IMR-90 (cell line): ENCODE data around the gene ANAPC7. TPM values are rescaled to one million over a fixed set of nuclear protein-coding genes. Genes with fewer than 3 reads are reported as not detected.

Experiments
- ATAC-seq: fragments of 200-7000 bp; cut with Tn5 transposase; 2 replicates; pipeline ENCODE4 v1.9.1; 2020; ENCODE audit warnings: low read depth, mild to moderate bottlenecking, moderate library complexity
- BruUV-seq: library from RNA; stranded (reverse); fragments of 400-500 nt; replicated peaks from 2 replicates; lab custom pipeline; 2021; lab: Mats Ljungman, UMichigan
- CTCF ChIA-PET: fragments of 300-600 bp; formaldehyde crosslinking; extraction: SDS; loops from one replicate; lab custom pipeline; 2021; ENCODE audit warnings: antibody characterized with exemption; lab: Yijun Ruan, JAX
- POLR2A ChIA-PET: fragments of 300-600 bp; sonication (Branson Sonifier 250); formaldehyde crosslinking; loops from one replicate; lab custom pipeline; 2022; ENCODE audit warnings: antibody characterized with exemption; ENCODE audit not compliant: unreplicated experiment; lab: Charles Lee
- DNase-seq: peaks from one replicate; pipeline ENCODE4 v3.0.0; 2013
- H2AFZ ChIP-seq: replicated peaks from 2 replicates; pipeline ENCODE3; 2013; ENCODE audit warnings: low read length, mild to moderate bottlenecking; ENCODE audit not compliant: poor library complexity
- H2AK5ac ChIP-seq: 2 replicates; pipeline ENCODE4 v1.6.1; 2013; ENCODE audit warnings: low read depth, low read length, inconsistent platforms
- H2AK9ac ChIP-seq: replicated peaks from 2 replicates; pipeline ENCODE3; 2013; ENCODE audit warnings: mild to moderate bottlenecking, low read depth, low read length, moderate library complexity; ENCODE audit not compliant: poor library complexity
- H2BK120ac ChIP-seq: 2 replicates; pipeline ENCODE4 v1.6.1; 2013; ENCODE audit warnings: low read depth, low read length, inconsistent platforms
- H2BK15ac ChIP-seq: 3 replicates; pipeline ENCODE4 v1.6.1; 2013; ENCODE audit warnings: low read depth, low read length, inconsistent platforms
- H2BK20ac ChIP-seq: 2 replicates; pipeline ENCODE4 v1.6.1; 2013; ENCODE audit warnings: low read depth, mild to moderate bottlenecking, inconsistent platforms, low read length, moderate library complexity
- H2BK5ac ChIP-seq: 2 replicates; pipeline ENCODE4 v1.6.1; 2013; ENCODE audit warnings: mild to moderate bottlenecking, low read depth, low read length, inconsistent platforms; ENCODE audit not compliant: poor library complexity, severe bottlenecking
- H3K14ac ChIP-seq: replicated peaks from 2 replicates; pipeline ENCODE4 v1.6.1; 2013; ENCODE audit warnings: low read depth, low read length, inconsistent platforms
- H3K18ac ChIP-seq: 2 replicates; pipeline ENCODE4 v1.6.1; 2013; ENCODE audit warnings: low read depth, low read length, control low read depth
- H3K23ac ChIP-seq: 2 replicates; pipeline ENCODE4 v1.6.1; 2013; ENCODE audit warnings: low read depth, low read length, inconsistent platforms
- H3K27ac ChIP-seq: 2 replicates; pipeline ENCODE4 v1.5.1; 2013; ENCODE audit warnings: mild to moderate bottlenecking, control low read depth, low read length; ENCODE audit not compliant: insufficient read depth
- H3K27me3 ChIP-seq: 2 replicates; pipeline ENCODE4 v1.6.1; 2013; ENCODE audit warnings: low read length; ENCODE audit not compliant: control insufficient read depth, insufficient read depth
- H3K36me3 ChIP-seq: 2 replicates; pipeline ENCODE4 v1.6.1; 2013; ENCODE audit warnings: low read length, mixed read lengths; ENCODE audit not compliant: control insufficient read depth, insufficient read depth
- H3K4ac ChIP-seq: 2 replicates; pipeline ENCODE4 v1.6.1; 2013; ENCODE audit warnings: low read depth, low read length, inconsistent platforms
- H3K4me1 ChIP-seq: 2 replicates; pipeline ENCODE4 v1.6.1; 2013; ENCODE audit warnings: low read length, mixed read lengths; ENCODE audit not compliant: control insufficient read depth, insufficient read depth
- H3K4me2 ChIP-seq: 2 replicates; pipeline ENCODE4 v1.6.1; 2013; ENCODE audit warnings: low read depth, mild to moderate bottlenecking, control low read depth, low read length, moderate library complexity
- H3K4me3 ChIP-seq: 2 replicates; pipeline ENCODE4 v1.5.1; 2013; ENCODE audit warnings: low read depth, mild to moderate bottlenecking, control low read depth, low read length, moderate library complexity; ENCODE audit not compliant: insufficient read depth
- H3K56ac ChIP-seq: 2 replicates; pipeline ENCODE4 v1.6.1; 2013; ENCODE audit warnings: low read length, inconsistent platforms; ENCODE audit not compliant: insufficient read depth; ENCODE audit errors: extremely low read depth
- H3K79me1 ChIP-seq, 2 experiments: 2 replicates each; pipeline ENCODE4 v1.6.1; 2013; ENCODE audit warnings: low read length in 2 of 2, inconsistent platforms in 1 of 2, low read depth in 1 of 2
- H3K9ac ChIP-seq: 2 replicates; pipeline ENCODE4 v1.6.1; 2013; ENCODE audit warnings: low read depth, low read length, control low read depth
- H3K9me1 ChIP-seq: 2 replicates; pipeline ENCODE4 v1.6.1; 2013; ENCODE audit warnings: low read length, inconsistent platforms; ENCODE audit not compliant: insufficient read depth
- H3K9me3 ChIP-seq: 2 replicates; pipeline ENCODE4 v1.6.1; 2013; ENCODE audit warnings: low read length; ENCODE audit not compliant: control insufficient read depth, insufficient read depth
- H4K20me1 ChIP-seq: 2 replicates; pipeline ENCODE4 v1.6.1; 2013; ENCODE audit warnings: low read length, inconsistent platforms; ENCODE audit not compliant: insufficient read depth
- H4K5ac ChIP-seq: 2 replicates; pipeline ENCODE4 v1.6.1; 2013; ENCODE audit warnings: mild to moderate bottlenecking, low read depth, low read length, control low read depth
- H4K8ac ChIP-seq, 2 experiments: 2 replicates each; pipeline ENCODE4 v1.6.1; 2013; ENCODE audit warnings: low read depth in 2 of 2, low read length in 2 of 2, control low read depth in 1 of 2, inconsistent platforms in 1 of 2
- H4K91ac ChIP-seq: 2 replicates; pipeline ENCODE4 v1.6.1; 2013; ENCODE audit warnings: low read depth, low read length, inconsistent platforms; ENCODE audit not compliant: insufficient read depth
- BHLHE40 ChIP-seq: fragments of 150-350 bp; IDR thresholded peaks from 2 replicates; pipeline ENCODE4 v1.6.1; 2016; ENCODE audit warnings: mild to moderate bottlenecking, low read depth, low read length
- CTCF ChIP-seq: conservative IDR thresholded peaks from 2 replicates; pipeline ENCODE4 v1.5.1; 2012; ENCODE audit warnings: mild to moderate bottlenecking, low read depth, low read length, improper control_type of control experiment
- MAZ ChIP-seq: IDR thresholded peaks from 2 replicates; pipeline ENCODE4 v1.6.1; 2012; ENCODE audit warnings: low read depth, mild to moderate bottlenecking, low read length, improper control_type of control experiment, moderate library complexity, borderline replicate concordance
- RFX5 ChIP-seq: IDR thresholded peaks from 2 replicates; pipeline ENCODE4 v1.8.0; 2012; ENCODE audit warnings: low read depth, mild to moderate bottlenecking, low read length, moderate library complexity
- SMC3 ChIP-seq: fragments of 150-350 bp; IDR thresholded peaks from 2 replicates; pipeline ENCODE4 v1.6.1; 2016; ENCODE audit warnings: low read depth, mild to moderate bottlenecking, antibody characterized with exemption, low read length, moderate library complexity
- WGBS, 2 experiments: methylation state at CpG; one replicate each; pipeline versions ENCODE4 v1.1.5 to v1.1.7; 2013; ENCODE audit warnings: missing lambda C conversion rate in 2 of 2; ENCODE audit not compliant: insufficient read length in 1 of 2; ENCODE audit errors: extremely low coverage in 2 of 2; 5-methylcytosine and 5-hydroxymethylcytosine counted together
- dilution Hi-C: fragments of 300-500 bp; cut with HindIII; formaldehyde crosslinking; loops from one replicate; pipeline ENCODE4 v1.14.3; 2018; ENCODE audit warnings: low sequenced_read_pairs; ENCODE audit not compliant: unreplicated experiment
- in situ Hi-C: fragments of 300-500 bp; cut with MboI; formaldehyde crosslinking; loops from 3 replicates; pipeline ENCODE4 v1.14.3; 2019; ENCODE audit warnings: low sequenced_read_pairs, inconsistent platforms, mixed read lengths
- intact Hi-C: fragments of 100-400 bp; cut with micrococcal nuclease; formaldehyde crosslinking; loops from 2 replicates; pipeline ENCODE4 v1.10.0; 2022
- polyA plus RNA-seq, 3 experiments: library from polyadenylated mRNA; depleted of rRNA; stranded (reverse); fragments of >200 nt; gene quantifications; 2 replicates each; pipeline ENCODE4 v1.2.3, GENCODE V29; 2012; ENCODE audit warnings: low replicate concordance in 1 of 3
- total RNA-seq: library from RNA; depleted of rRNA; stranded (reverse); fragments of >200 nt; gene quantifications from 2 replicates; pipeline ENCODE4 v1.2.3, GENCODE V29; 2012

Gene ANAPC7
- total and polyA plus RNA-seq, 2 of the 4 experiments (the other 2 are of a cell fraction) = 46.4 to 57.9 TPM

DNA sequence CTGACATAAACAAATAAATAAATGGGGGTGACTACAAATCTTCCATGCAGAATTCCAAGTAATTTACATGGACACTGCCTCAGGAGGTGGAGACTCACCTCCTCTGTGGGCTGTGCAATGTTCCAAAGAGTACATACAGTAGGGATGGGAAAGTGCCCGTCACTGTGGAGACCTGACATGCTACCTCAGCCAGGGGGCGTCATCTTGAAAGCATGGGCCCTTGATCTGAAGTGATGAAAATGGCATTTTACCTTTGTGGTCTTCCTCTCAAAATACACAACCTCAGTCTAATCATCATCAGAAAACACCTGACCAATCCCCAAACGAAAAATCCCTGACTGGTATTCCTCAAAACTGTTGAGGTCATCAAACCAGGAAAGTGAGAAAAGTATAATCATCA, 48.4 kb downstream of the ANAPC7 start:
- no peak overlapping the region for H4K91ac ChIP-seq
- H2BK120ac ChIP-seq = no peak overlapping the region
- H2AK5ac ChIP-seq = no peak overlapping the region
- peaks cover 9% of the 10 kb centered on the region; the same call in 1 of the 2 replicates for H4K20me1 ChIP-seq
- no peaks in the 10 kb centered on the region for H3K9me3 ChIP-seq
- H3K4me3 ChIP-seq = no peak overlapping the region
- no peak overlapping the region for H2AK9ac ChIP-seq
- no peak overlapping the region for H3K23ac ChIP-seq
- H3K18ac ChIP-seq = no peak overlapping the region
- no peak overlapping the region for H4K5ac ChIP-seq
- H3K27ac ChIP-seq = no peak overlapping the region
- WGBS, 2 experiments = no CpG with 5 or more reads among the region's 3 CpGs
- peaks cover 10% of the 10 kb centered on the region for H3K36me3 ChIP-seq
- H2BK5ac ChIP-seq = no peak overlapping the region
- peaks cover 9% of the 10 kb centered on the region for H3K9me1 ChIP-seq
- DNase-seq = no peak
- H4K8ac ChIP-seq = no peak overlapping the region
- no peak overlapping the region for H2BK15ac ChIP-seq
- H3K4me1 ChIP-seq = no peaks in the 10 kb centered on the region
- intact Hi-C loops = no loop called here
- dilution Hi-C loops = no loop called here
- H3K4ac ChIP-seq = no peak overlapping the region
- peak; percentile 36; the same call in 1 of the 2 replicates for ATAC-seq
- no peak overlapping the region for H3K56ac ChIP-seq
- ChIA-PET POLR2A (no interaction called here), CTCF (no interaction called here)
- BruUV-seq = no TSS peak
- peaks cover 0 to 4% of the 10 kb centered on the region in 2 experiments; a peak in 1 of 4 replicates for H3K79me1 ChIP-seq
- TF ChIP-seq SMC3 = 0 out of 2 replicates have a peak, but pooled peaks have one; percentile 14
- no peak for TF ChIP-seq BHLHE40
- TF ChIP-seq MAZ = no peak
- TF ChIP-seq CTCF = peak; percentile 29; the same call in 1 of the 2 replicates
- TF ChIP-seq RFX5 = no peak
- H2BK20ac ChIP-seq = no peak overlapping the region
- no peak overlapping the region for H3K4me2 ChIP-seq
- no peak overlapping the region for H3K14ac ChIP-seq
- H3K27me3 ChIP-seq = no peaks in the 10 kb centered on the region
- no peak overlapping the region for H2AFZ ChIP-seq
- H3K9ac ChIP-seq = no peak overlapping the region
- in situ Hi-C loops = no loop called here
